Muscle layer of duodenum (tissue), 2 donors: ENCODE measurements around the gene KIAA1217.

ENCODE experiments used
- H3K27ac ChIP-seq: one replicate; pipeline ENCODE4 v1.7.0; 2013; ENCODE audit warnings: mild to moderate bottlenecking, low read length
- H3K27me3 ChIP-seq: one replicate; pipeline ENCODE4 v1.7.0; 2013; ENCODE audit warnings: low read depth, mild to moderate bottlenecking, control low read depth, low read length
- H3K36me3 ChIP-seq, 2 donors: one replicate each; pipeline ENCODE4 v1.7.0; 2013; ENCODE audit warnings: low read length in 2 of 2, control low read depth in 1 of 2, mild to moderate bottlenecking in 1 of 2; ENCODE audit not compliant: insufficient read depth in 2 of 2, control insufficient read depth in 1 of 2
- H3K4me1 ChIP-seq, 2 donors: one replicate each; pipeline ENCODE4 v1.7.0; 2013; ENCODE audit warnings: low read length in 2 of 2, mild to moderate bottlenecking in 2 of 2, control low read depth in 1 of 2, moderate library complexity in 1 of 2; ENCODE audit not compliant: insufficient read depth in 2 of 2, control insufficient read depth in 1 of 2
- H3K4me3 ChIP-seq, 2 donors: one replicate each; pipeline ENCODE4 v1.7.0; 2013; ENCODE audit warnings: low read length in 2 of 2, low read depth in 1 of 2, mild to moderate bottlenecking in 1 of 2
- H3K9me3 ChIP-seq, 2 donors: one replicate each; pipeline ENCODE4 v1.7.0; 2013; ENCODE audit warnings: low read length in 2 of 2, control low read depth in 1 of 2, mild to moderate bottlenecking in 1 of 2; ENCODE audit not compliant: control insufficient read depth in 1 of 2
- donor health status: healthy.

The KIAA1217 gene

DNA sequence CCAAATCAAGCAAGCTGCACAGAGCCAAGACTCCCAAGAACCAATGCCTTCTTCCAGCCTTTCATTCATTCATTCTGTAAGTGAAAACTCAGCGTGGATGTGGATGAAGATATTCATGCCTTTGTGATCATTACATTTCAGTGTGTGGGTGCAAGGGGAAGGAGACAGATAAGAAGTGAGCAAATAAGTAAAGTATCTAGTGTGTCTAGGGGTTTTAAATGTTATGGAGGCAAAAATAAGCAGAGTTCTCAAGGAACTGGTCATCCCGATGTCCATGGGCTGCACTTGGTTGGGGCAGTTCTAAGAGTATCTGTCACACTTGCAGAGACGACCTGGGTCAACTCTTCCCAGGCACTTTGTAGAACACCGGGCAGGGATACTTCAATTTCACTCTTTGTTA lies 149.1 kb downstream of the KIAA1217 start:
- no peak overlapping the region for H3K27ac ChIP-seq
- no peaks in the 10 kb centered on the region for H3K9me3 ChIP-seq
- no peaks in the 10 kb centered on the region for H3K27me3 ChIP-seq

DNA sequence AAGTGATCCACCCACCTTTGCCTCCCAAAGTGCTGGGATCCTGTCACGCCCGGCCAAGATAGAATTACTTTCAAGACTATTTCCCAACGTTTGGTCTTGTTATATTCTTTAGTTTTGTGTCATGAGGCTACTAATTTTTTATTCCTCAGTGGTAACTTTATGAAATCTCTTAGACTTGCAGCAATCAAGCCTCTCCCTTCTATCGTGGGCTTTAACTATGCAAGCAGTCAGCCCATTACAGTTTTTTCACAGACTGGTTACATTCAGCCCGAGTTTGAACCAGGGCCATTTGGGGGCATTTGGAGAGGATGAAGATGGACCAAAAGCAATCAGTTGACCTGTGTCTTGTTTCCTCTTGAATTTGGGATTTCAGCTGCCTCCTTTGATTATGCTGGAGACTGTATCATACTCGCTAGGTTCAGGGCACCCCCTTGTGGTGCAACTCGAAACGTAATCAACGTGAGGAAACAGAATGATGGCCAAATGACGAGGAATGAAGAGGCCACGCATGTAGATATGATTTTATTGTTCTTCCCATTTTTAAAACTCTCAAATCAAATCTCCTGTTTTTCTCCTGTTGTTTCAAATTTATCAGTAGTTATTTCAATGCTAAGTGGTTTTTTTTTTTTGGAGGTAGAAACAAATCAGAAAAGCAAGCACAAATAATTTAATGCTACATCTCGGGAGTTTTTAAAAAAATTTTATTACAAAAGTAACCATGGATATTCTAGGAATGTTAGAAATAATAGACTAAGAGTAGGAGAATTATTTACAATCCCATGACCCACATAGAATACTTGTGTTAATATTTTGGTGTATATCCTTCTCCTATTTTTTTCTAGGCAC lies 151.6 kb downstream of the KIAA1217 start:
- no peaks in the 10 kb centered on the region for H3K36me3 ChIP-seq

More for the DNA sequence above, 149.1 kb downstream of the KIAA1217 start:
- Histone ChIP-seq H3K4me3 (no peak overlapping the region), H3K4me1 (no peaks in the 10 kb centered on the region), H3K36me3 (no peaks in the 10 kb centered on the region)

DNA sequence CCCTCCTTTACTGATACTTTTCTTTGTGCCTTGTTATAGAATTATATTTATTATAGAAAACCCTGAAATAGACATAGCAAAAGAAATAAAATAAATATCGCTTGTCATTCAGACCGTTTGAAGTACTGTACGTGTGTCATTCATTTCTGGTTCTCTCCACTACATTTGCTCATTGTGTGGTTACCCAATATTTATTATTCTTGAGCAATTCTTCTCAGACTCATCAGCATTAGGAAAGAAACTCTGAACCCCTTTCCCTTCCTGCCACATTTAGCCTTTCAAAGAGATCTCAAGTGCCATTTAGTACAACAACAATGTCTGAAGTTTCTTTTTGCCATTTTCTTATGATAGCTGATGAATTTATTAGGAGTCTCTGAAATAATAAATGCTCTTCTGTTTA lies 154.1 kb downstream of the KIAA1217 start:
- Histone ChIP-seq H3K9me3 (no peaks in the 10 kb centered on the region), H3K36me3 (no peaks in the 10 kb centered on the region), H3K27me3 (no peaks in the 10 kb centered on the region), H3K4me3 (no peak overlapping the region), H3K27ac (no peak overlapping the region), H3K4me1 (no peaks in the 10 kb centered on the region)

More for the DNA sequence above, 151.6 kb downstream of the KIAA1217 start:
- Histone ChIP-seq H3K4me3 (no peak overlapping the region), H3K9me3 (no peaks in the 10 kb centered on the region), H3K4me1 (no peaks in the 10 kb centered on the region), H3K27me3 (no peaks in the 10 kb centered on the region), H3K27ac (no peak overlapping the region)

DNA sequence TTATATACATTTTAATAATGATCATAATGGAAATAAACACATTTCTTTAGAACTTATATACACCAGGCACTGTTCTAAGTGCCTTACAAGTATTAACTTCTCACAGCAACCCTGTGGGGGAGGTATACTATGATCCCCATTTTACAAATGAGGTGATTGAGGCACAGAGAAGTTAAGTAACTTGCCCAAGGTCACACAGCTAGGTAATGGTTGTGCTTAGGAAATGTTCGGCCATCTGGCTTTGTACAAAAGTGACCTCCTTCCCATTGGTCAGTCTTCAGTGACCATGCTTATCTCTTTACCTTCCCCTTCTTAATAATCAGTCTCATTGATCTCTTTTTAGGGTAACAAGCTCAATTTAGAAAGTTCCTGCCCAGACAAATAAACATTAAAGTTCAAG lies 158.8 kb downstream of the KIAA1217 start:
- no peaks in the 10 kb centered on the region for H3K4me1 ChIP-seq
- no peak overlapping the region for H3K27ac ChIP-seq
- no peak overlapping the region for H3K4me3 ChIP-seq
- no peaks in the 10 kb centered on the region for H3K36me3 ChIP-seq
- H3K9me3 ChIP-seq = no peaks in the 10 kb centered on the region
- no peaks in the 10 kb centered on the region for H3K27me3 ChIP-seq

DNA sequence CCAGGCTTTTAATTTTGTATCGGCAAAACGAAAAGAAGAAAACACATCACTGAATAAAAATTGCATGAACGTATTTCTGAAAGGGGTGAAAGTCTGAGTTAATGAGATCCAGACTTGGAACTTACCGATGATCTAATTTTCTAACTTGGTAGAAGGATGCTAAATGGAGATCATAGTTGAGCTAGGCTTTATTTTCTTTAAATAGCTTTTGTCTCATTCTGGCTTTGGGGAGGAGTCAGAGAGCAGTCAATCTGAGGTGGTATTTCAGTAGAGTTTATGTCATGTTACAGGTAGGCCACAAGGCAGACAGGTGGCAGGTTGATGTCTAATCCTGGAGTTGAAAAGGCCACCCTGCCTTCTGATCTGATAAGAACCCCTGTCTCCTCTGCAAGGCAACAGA lies 161.9 kb downstream of the KIAA1217 start:
- no peaks in the 10 kb centered on the region for H3K9me3 ChIP-seq
- H3K4me1 ChIP-seq = no peaks in the 10 kb centered on the region
- H3K27ac ChIP-seq = no peak overlapping the region
- no peaks in the 10 kb centered on the region for H3K36me3 ChIP-seq
- no peak overlapping the region for H3K4me3 ChIP-seq
- H3K27me3 ChIP-seq = no peaks in the 10 kb centered on the region

DNA sequence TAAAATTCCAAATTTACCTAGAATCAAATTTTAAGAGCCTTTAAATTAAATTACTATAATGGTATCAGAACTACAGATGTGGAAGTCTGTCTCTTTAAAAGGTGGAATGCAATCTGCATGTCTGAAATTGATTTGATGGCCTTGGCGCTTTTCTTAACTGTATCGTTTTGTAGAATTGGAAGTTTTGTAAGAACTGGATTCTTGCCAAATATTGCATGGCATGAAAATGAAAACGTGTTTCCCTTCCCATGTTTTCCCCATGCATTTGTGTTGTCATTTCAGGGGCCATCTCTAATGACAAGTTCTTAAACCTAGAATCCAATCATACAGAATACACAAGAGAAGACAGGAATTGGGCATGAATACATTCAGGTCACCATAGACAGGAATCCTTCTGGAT lies 162.5 kb downstream of the KIAA1217 start:
- H3K4me1 ChIP-seq = no peaks in the 10 kb centered on the region
- H3K36me3 ChIP-seq = no peaks in the 10 kb centered on the region
- no peak overlapping the region for H3K27ac ChIP-seq
- no peaks in the 10 kb centered on the region for H3K9me3 ChIP-seq
- H3K27me3 ChIP-seq = no peaks in the 10 kb centered on the region
- H3K4me3 ChIP-seq = no peak overlapping the region

DNA sequence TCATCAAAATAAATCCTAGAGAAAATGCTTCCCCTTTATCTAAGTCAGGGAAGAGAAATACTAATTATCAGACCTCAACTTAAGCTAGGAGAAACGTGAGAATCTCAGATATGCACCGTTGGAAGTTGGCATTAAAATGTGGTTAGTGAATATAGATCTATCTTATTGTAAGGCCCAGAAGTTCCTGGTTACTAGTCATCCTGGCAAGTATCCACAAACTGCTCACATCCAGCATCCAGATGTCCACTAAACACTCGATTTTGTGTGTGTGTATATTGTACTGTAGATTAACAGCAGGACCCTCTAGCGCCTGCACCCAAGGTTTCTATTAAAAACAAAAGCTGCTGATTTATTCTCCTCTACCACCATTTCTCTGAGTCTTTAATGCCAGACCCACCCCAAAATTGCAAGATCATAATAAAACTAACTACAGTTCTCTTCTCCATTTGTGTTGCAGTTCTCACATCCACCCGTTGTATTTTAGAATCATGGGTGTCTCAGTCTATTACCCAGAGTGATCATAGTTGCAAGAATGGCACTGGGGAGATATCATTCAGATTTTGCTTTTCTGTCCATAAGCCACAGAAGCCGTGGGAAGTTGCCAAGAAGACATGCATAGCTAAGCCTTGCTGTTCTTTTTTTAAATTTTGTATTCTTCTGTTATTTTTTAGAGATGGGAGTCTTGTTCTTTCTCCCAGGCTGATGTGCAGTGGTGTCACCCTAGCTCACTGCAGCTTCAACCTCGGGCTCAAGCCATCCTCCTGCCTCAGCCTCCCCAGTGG lies 165.4 kb downstream of the KIAA1217 start:
- Histone ChIP-seq H3K4me1 (no peaks in the 10 kb centered on the region), H3K4me3 (no peak overlapping the region), H3K27me3 (no peaks in the 10 kb centered on the region), H3K27ac (no peak overlapping the region), H3K36me3 (no peaks in the 10 kb centered on the region), H3K9me3 (no peaks in the 10 kb centered on the region)

DNA sequence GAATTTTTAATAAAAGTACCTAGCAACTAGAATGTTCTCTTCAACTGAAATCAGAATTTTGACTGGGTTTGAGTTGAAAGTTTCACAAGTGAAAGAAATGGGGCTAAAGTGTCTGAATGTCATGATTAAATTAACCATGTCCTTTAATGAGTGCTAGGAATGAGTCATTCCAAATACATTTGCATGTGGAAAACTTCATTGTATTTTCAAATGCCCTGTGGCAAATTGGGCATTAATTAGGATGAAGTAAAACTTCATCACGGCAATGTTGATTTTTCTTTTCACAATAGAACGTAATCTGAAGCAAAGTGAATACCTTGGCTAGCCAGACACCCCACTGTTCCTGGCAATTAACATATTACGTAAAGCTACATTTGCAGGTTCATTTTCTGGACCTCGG lies 166.6 kb downstream of the KIAA1217 start:
- H3K4me1 ChIP-seq = no peaks in the 10 kb centered on the region
- no peak overlapping the region for H3K27ac ChIP-seq
- H3K4me3 ChIP-seq = no peak overlapping the region
- H3K27me3 ChIP-seq = no peaks in the 10 kb centered on the region
- no peaks in the 10 kb centered on the region for H3K9me3 ChIP-seq
- no peaks in the 10 kb centered on the region for H3K36me3 ChIP-seq

DNA sequence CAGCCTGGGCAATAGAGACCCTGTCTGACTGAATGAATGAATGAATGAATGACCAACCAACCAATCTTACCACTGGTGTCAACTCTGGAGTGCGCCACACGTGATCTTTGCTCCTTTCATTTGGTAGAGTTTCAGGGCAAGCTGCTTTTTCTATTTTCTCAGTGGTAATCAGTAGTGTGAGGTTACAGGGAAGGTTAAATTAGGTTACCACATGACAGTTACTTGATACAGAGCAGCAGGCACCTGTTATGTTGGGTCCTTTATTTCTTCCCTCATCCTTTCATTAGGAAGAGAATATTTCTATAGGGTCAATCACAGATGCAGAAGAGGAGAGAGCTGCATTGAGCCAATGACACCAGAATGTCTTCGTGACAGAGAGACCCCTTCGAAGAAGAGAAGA lies 167.8 kb downstream of the KIAA1217 start:
- no peaks in the 10 kb centered on the region for H3K9me3 ChIP-seq
- H3K4me1 ChIP-seq = no peaks in the 10 kb centered on the region
- no peak overlapping the region for H3K4me3 ChIP-seq
- no peaks in the 10 kb centered on the region for H3K36me3 ChIP-seq
- H3K27me3 ChIP-seq = no peaks in the 10 kb centered on the region
- no peak overlapping the region for H3K27ac ChIP-seq

DNA sequence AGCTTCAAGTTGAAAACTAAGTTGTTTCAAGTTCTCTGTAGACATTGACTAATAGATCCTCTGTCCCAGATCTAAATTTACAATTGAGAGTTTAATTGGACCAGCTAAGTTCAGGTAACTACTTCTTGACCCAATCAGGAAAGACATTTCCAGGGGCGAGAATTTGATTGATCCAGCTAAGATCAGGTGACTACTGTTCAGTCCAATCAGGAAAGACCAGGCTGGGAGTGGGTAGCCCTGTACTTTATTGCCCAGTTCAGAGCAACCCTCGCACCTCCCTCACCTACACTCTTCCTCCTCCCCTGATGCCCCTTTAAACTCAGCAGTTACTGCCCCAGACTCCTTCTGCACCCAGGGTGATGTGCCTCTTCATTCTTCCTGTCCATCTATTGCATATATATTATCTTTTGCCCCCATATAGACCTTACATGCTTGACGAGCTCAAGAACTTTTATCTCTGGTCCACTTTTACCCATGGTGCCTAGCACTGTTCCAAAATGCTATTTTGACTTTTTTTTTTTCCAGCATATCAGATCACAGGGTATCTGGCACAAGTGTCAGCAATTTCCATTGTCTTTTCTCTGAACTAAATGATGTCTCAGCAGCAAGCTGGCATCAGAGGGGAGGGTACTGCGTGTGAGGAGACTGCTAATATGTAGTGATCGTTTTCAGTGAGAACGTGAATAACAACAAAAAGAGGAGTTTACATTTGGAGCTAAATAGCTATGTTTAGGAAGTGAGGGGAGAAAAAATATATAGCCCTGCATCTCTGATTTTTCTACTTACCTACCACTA lies 169.4 kb downstream of the KIAA1217 start:
- no peak overlapping the region for H3K4me3 ChIP-seq
- peaks cover 5% of the 10 kb centered on the region in 2 donors for H3K4me1 ChIP-seq
- no peaks in the 10 kb centered on the region for H3K9me3 ChIP-seq
- no peaks in the 10 kb centered on the region for H3K36me3 ChIP-seq
- no peaks in the 10 kb centered on the region for H3K27me3 ChIP-seq
- H3K27ac ChIP-seq = no peak overlapping the region
